Adrenal gland (tissue), 5 donors: Measurements from ENCODE around the gene FAM120C.

Experiments
- POLR2A ChIP-seq, 2 donors: fragments of 450-650 bp; IDR thresholded peaks; one replicate each; pipeline ENCODE4 v1.6.1; 2017; ENCODE audit warnings: antibody characterized with exemption in 2 of 2, mild to moderate bottlenecking in 2 of 2, moderate library complexity in 1 of 2
- TF ChIP-seq, protein P1 (sequence below), 6 experiments: fragments of 450-650 bp in 4 of 6; fragments of 200-600 bp in 2 of 6; sonication (generic) in 1 of 6; IDR thresholded peaks; 1 replicate in 5 of 6; 2 replicates in 1 of 6; pipeline versions ENCODE4 v1.5.1 to v1.8.0; 2016 to 2021; ENCODE audit warnings: antibody characterized with exemption in 6 of 6, mild to moderate bottlenecking in 2 of 6, moderate library complexity in 1 of 6
- donor health status: DM: no; HTN: no; CAD: no.

DNA sequence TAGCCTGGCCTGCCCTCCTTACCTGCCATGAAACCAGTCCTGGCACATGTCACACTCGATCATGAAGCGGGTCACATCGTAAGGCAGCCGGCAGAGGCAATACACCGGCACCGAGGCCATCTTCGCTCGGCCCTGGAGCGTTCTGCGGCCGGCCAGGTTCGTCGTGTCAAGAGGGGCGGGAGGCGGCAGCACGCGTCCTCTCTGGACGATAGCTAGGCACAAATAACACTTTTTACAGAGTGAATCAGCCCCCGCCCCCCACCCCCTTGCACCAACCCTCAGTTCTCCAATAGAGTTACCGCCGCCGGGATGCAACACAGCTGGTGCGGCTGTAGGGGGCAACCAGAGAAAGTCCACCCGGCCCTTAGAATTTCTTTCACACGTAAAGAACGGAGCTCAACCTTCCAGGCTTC is 140.4 kb downstream of the FAM120C start:
- TF ChIP-seq, protein P1, sequence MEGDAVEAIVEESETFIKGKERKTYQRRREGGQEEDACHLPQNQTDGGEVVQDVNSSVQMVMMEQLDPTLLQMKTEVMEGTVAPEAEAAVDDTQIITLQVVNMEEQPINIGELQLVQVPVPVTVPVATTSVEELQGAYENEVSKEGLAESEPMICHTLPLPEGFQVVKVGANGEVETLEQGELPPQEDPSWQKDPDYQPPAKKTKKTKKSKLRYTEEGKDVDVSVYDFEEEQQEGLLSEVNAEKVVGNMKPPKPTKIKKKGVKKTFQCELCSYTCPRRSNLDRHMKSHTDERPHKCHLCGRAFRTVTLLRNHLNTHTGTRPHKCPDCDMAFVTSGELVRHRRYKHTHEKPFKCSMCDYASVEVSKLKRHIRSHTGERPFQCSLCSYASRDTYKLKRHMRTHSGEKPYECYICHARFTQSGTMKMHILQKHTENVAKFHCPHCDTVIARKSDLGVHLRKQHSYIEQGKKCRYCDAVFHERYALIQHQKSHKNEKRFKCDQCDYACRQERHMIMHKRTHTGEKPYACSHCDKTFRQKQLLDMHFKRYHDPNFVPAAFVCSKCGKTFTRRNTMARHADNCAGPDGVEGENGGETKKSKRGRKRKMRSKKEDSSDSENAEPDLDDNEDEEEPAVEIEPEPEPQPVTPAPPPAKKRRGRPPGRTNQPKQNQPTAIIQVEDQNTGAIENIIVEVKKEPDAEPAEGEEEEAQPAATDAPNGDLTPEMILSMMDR (IDR thresholded peaks at IDR 0.05): peak in 3 of 6 experiments; percentile 6 to 20 (median 8)
- TF ChIP-seq POLR2A (IDR thresholded peaks at IDR 0.05): peak in 1 of 2 donors; percentile 14
